ENCODE measurements around the gene SMIM28.

SMIM28 gene

DNA sequence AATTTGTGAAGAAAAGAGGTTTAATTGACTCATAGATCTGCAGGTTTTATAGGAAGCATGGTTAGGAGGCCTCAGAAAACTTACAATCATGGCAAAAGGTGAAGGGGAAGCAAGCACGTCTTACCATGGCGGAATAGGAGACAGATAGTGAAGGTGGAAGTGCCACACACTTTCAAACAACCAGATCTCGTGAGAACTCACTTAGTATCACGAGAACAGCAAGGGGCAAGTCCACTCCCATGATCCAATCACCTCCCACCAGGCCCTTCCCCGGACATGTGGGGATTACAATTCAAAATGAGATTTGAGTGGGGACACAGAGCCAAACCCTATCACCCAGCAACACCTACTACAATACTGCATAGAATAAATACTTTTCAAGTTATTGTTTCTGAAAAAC is 19.0 kb downstream of the SMIM28 start:
- TF ChIP-seq, protein P1, sequence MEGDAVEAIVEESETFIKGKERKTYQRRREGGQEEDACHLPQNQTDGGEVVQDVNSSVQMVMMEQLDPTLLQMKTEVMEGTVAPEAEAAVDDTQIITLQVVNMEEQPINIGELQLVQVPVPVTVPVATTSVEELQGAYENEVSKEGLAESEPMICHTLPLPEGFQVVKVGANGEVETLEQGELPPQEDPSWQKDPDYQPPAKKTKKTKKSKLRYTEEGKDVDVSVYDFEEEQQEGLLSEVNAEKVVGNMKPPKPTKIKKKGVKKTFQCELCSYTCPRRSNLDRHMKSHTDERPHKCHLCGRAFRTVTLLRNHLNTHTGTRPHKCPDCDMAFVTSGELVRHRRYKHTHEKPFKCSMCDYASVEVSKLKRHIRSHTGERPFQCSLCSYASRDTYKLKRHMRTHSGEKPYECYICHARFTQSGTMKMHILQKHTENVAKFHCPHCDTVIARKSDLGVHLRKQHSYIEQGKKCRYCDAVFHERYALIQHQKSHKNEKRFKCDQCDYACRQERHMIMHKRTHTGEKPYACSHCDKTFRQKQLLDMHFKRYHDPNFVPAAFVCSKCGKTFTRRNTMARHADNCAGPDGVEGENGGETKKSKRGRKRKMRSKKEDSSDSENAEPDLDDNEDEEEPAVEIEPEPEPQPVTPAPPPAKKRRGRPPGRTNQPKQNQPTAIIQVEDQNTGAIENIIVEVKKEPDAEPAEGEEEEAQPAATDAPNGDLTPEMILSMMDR (IDR thresholded peaks at IDR 0.05; ENCODE audit: low read depth, low read length) = no peak
- no peak overlapping the region for H3K4me3 ChIP-seq (replicated peaks in 1 of 2; ENCODE audit: low read depth in 2 of 2, low read length in 2 of 2)
- DNase-seq (ENCODE audit: low read depth in 2 of 2) = no peak

DNA sequence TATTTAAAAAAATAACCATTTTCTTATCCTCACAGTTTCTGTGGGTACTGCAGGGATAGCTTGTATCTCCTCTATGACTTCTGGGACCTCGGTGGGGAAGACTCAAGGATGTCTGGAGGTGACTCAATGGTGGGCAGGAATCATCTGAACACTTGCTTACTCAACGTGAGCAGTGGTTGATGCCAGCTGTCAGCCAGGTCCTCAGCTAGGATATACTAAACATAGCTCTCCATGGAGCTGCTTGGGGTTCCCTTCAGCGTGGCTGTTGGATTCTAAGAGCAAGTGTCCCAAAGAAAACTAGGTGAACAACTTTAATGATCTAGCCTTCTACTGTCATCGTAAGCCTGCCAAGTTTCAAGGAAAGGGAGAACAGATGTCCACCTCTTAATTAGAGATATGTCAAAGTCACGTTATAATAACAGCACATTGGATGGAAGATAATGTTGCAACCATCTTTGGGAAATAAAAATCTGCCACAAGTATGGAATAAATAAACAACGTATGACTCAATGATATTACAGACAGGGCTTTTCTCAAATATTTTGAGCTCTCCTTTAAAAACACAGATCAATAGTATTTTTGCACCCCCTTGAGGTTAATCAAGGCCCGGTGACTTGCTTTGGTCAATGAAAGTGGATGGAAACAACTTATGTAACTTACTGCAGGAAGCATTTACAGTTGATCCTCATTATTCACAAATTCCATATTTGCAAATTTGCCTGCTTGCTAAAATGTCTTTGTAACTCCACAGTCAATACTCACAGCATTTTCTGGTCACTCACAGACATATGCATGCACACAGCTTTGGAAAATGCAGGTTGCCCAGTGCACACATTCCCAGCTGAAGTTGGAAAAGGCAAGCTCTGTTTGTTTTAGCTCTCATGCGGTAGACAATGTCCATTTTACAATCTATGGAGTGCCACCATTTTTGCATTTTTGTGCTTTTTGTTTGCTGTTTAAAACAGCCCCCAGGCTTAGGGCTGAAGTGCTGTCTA is 19.7 kb downstream of the SMIM28 start:
- DNase-seq (ENCODE audit: low read depth in 2 of 2) = peak in 1 of 2 donors; percentile 12
- no peak overlapping the region for H3K4me3 ChIP-seq (replicated peaks in 1 of 2; ENCODE audit: low read depth in 2 of 2, low read length in 2 of 2)
- TF ChIP-seq, protein P1 (IDR thresholded peaks at IDR 0.05; ENCODE audit: low read depth, low read length) = no peak

DNA sequence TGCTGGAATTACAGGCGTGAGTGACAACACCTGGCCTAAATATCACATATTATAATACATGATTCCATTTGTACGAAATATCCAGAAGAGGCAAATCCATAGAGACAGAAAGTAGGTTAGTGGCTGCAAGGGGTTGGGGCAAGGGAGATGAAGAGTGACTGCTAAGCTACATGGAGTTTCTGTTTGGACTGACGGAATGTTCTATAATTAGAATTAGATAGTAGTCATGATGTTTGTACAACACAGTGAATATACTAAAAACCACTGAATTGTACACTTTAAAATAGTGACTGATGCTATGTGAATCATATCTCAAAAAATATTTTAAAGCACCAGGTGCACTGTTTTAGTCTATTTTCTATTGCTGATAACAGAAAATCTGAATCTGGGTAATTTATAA is 22.6 kb downstream of the SMIM28 start:
- no peak for DNase-seq (ENCODE audit: low read depth in 2 of 2)
- H3K4me3 ChIP-seq (replicated peaks in 1 of 2; ENCODE audit: low read depth in 2 of 2, low read length in 2 of 2) = no peak overlapping the region
- TF ChIP-seq, protein P1 (IDR thresholded peaks at IDR 0.05; ENCODE audit: low read depth, low read length) = no peak

DNA sequence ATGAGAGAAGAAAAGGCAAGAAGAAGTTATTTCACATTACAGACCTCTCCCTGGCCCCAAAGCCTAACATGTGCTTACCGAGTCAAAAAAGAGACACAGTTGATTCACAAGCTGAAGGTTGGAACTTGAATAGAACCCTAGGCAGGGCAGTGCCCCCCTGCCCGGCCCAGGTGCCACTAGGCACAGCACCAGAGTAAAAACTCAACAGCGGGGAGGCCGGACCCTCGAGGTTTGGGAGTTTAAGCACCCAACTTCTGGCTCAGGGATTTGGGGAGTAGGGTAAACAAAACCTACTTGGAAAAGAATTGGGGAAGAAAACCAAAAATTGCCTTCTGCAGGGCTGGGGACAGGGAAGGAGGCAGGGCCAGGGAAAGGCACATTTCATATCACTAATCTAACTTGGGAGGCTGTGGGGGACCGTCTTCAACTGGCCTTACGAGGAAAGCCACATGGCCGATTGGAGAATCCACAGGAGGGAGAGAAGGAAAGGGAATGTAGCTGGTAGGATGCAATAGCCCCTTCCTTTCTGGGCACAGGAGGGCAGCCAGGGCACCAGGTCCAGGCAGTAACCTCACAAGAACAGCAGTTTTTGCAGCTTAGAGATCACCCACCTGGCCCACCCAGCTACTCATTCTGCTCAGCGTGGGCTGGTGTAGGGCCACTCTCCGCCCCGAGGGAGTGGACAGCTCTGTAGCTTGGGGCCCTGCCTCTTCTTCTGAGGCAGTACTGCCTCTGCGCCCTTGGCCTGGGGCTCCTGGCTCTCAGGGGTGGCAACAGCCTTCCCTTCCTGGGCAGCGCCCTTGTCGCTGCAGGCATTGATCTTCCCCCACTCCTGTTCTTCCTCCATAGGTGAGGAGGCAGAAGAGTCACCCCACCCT is 24.5 kb downstream of the SMIM28 start:
- TF ChIP-seq, protein P1 (IDR thresholded peaks at IDR 0.05; ENCODE audit: low read depth, low read length) = no peak
- DNase-seq (ENCODE audit: low read depth in 2 of 2) = no peak
- H3K4me3 ChIP-seq (replicated peaks in 1 of 2; ENCODE audit: low read depth in 2 of 2, low read length in 2 of 2) = no peak overlapping the region

DNA sequence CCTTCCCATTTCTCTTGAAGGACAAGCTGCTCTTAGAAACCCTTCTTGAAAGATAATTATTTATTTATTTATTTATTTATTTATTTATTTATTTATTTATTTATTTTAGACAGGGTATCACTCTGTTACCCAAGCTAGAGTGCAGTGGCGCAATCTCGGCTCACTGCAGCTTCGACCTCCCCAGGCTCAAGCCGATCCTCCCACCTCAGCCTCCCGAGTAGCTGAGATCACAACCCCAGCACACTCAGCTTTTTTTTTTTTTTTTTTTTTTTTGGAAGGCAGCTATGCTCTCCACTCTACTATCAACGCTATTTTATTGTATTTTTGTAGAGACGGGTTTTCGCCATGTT is 25.1 kb downstream of the SMIM28 start:
- no peak for DNase-seq (ENCODE audit: low read depth in 2 of 2)
- TF ChIP-seq, protein P1 (IDR thresholded peaks at IDR 0.05; ENCODE audit: low read depth, low read length) = no peak
- no peak overlapping the region for H3K4me3 ChIP-seq (replicated peaks in 1 of 2; ENCODE audit: low read depth in 2 of 2, low read length in 2 of 2)

DNA sequence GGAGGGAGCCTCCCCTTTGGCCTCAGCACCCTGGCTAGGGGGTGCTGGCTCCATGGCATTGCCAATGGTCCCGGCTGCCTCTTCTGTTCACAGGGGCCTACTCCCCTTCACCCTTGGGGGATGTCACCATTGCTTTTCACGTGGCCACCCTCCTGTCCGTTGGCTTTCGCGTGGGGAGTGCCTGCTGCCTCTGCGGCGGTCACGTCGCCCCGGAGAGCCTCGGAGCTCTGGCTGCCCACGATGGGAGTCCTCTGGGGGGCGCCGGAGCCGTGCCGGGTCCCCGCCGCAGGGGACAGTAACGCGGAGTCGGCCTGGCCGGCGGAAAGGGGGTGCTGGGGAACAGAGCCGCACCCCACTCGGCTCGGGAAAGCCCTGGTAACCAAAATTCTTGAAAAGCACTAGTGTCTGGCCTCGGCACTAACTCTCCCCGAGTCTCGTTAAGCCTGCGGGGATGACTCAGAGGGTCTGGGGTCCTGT is 25.7 kb downstream of the SMIM28 start:
- H3K4me3 ChIP-seq (replicated peaks in 1 of 2; ENCODE audit: low read depth in 2 of 2, low read length in 2 of 2) = peak overlapping the region; percentile 59 to 78
- peak in 1 of 2 donors; percentile 23 for DNase-seq (ENCODE audit: low read depth in 2 of 2)
- TF ChIP-seq, protein P1 (IDR thresholded peaks at IDR 0.05; ENCODE audit: low read depth, low read length) = no peak
